C4-2B (cell line): ENCODE data around the gene OR2A2.
"Not testable (repeated sequence)": the region's sequence is repeated elsewhere in the genome, so short reads cannot be mapped to it uniquely, and the experiment has no call there.

Experiments used
- H3K27ac ChIP-seq: fragments of 450-650 bp; 2 replicates; pipeline ENCODE4 v1.5.1; 2017
- ZFX ChIP-seq: fragments of 450-650 bp; IDR thresholded peaks from 2 replicates; pipeline ENCODE4 v1.6.1; 2017
- TF ChIP-seq, protein P1 (sequence below): fragments of 450-650 bp; conservative IDR thresholded peaks from 2 replicates; pipeline ENCODE4 v1.5.1; 2017; ENCODE audit warnings: mild to moderate bottlenecking

The OR2A2 gene

DNA sequence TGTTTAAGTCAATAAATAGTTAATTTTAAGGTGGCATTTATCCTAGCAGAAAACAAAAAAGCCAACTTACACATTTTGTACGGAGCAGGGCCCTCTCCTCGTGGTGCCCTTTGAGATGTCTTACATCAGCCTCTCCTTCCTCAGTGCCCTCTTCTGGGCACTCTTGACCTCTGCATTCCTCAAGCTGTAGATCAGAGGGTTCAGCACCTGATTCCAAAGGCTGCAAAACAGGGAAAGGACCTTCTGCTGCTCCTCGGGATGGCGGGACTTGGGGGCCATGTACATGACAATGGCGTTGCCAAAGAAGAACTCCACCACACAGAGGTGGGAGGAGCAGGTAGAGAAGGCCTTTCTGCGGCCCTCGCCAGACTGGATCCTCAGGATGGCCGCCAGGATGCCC lies 9.0 kb downstream of the OR2A2 start:
- no peak overlapping the region for H3K27ac ChIP-seq
- no peak for TF ChIP-seq ZFX
- TF ChIP-seq, protein P1, sequence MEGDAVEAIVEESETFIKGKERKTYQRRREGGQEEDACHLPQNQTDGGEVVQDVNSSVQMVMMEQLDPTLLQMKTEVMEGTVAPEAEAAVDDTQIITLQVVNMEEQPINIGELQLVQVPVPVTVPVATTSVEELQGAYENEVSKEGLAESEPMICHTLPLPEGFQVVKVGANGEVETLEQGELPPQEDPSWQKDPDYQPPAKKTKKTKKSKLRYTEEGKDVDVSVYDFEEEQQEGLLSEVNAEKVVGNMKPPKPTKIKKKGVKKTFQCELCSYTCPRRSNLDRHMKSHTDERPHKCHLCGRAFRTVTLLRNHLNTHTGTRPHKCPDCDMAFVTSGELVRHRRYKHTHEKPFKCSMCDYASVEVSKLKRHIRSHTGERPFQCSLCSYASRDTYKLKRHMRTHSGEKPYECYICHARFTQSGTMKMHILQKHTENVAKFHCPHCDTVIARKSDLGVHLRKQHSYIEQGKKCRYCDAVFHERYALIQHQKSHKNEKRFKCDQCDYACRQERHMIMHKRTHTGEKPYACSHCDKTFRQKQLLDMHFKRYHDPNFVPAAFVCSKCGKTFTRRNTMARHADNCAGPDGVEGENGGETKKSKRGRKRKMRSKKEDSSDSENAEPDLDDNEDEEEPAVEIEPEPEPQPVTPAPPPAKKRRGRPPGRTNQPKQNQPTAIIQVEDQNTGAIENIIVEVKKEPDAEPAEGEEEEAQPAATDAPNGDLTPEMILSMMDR, result peak; percentile 8; the same call in 1 of the 2 replicates

DNA sequence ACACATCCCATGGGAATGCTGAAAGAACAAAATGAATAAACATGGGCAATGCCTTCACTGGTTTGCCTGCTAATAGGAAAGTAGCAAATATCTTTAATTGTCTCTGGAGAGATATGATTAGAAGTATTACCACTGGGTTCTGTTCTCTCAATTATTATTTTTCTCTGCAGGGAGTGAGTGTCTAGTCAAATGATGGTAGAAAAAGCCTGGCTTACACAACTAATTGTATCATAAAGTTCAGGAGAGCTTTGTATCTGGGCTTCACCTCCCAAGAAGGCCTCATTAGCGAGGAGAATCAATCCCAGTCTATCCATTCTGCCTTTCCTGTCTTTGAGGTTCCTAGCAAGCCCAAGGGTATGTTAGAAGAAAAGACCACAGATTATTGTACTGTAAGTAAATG lies 13.5 kb downstream of the OR2A2 start, which contains the start of gene OR2A14:
Gene OR2A14 (plus strand): TSS at position 301 of the 400 bp plus-strand sequence. CDS start 5,937 bp downstream, outside the sequence.
- no peak for TF ChIP-seq ZFX
- TF ChIP-seq, protein P1, result no peak

DNA sequence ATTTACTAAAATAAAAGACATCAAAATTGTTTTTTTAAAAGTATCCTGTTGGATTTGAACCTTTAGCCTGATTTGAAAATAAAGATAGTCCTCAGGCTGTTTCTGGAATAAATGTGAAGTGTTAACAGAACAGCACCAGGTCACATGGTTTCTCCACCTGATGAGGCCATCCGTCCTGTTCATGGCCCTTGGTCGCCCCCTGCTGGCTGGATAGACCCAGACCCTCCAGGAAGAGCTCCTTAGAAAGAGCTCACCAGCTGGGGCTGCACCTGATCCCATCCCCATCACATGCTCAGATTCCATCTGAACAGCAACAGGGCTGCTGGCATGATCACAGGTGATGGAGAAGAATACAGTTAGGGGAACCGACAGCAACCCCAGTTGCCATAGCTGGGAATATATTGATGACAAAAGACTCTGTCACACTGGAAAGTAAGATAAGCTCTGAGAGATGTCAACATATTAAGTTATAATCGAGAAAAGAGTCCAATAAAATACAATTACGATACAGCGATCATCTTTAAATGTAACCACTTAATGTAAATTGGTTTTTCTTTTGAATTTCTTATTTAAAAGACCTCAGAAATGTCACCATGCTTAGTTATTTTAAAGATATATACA lies 18.4 kb downstream of the OR2A2 start:
- no peak overlapping the region for H3K27ac ChIP-seq
- no peak for TF ChIP-seq ZFX
- TF ChIP-seq, protein P1, result peak; percentile 98

More for the DNA sequence above, 13.5 kb downstream of the OR2A2 start, which contains the start of gene OR2A14:
- H3K27ac ChIP-seq, result no peak within 1 kb of the TSS

DNA sequence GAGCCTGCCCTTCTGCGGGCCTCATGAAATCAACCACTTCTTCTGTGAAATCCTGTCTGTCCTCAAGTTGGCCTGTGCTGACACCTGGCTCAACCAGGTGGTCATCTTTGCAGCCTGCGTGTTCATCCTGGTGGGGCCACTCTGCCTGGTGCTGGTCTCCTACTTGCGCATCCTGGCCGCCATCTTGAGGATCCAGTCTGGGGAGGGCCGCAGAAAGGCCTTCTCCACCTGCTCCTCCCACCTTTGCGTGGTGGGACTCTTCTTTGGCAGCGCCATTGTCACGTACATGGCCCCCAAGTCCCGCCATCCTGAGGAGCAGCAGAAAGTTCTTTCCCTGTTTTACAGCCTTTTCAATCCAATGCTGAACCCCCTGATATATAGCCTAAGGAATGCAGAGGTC lies 20.2 kb downstream of the OR2A2 start:
- not testable (repeated sequence) for H3K27ac ChIP-seq

DNA sequence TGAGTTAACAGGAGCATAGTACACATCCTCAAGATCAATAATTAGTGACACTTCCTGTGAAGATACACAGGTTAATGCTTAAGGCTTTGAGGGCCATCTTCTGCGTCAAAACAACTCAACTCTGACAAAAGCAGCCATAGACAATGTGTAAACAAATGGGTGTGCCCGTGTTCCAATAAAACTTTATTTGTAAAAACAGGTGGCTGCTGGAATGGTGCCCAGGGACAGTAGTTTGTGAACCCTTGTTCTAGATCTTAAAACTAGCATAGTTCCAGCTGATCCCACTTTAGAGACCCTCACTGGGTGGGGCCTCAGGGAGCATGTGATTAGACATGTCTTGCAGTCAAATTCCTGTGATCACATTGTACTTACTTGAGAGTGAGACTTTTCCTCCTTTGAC lies 21.3 kb downstream of the OR2A2 start:
- no peak overlapping the region for H3K27ac ChIP-seq
- TF ChIP-seq, protein P1, result no peak
- TF ChIP-seq ZFX, result no peak

DNA sequence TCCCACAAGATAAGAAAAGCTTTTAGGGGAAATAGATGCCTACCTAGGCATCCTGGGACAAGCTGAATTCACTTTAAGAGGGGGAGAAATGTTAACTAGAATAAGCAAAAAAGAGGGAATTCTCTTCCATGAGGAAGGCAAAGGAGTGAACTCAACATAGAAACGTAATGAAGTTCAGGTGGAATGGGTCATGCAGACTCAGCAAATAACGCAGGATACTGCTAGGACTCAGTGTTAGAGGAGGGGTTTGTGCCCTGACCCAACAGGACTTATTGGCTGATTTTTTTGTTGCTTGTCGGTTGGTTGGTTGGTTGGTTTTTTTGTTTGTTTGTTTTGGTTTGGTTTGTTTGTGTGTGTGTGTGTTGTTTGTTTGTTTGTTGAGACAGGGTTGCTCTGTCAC lies 22.9 kb downstream of the OR2A2 start:
- TF ChIP-seq ZFX, result no peak
- TF ChIP-seq, protein P1, result no peak
- H3K27ac ChIP-seq, result no peak overlapping the region

DNA sequence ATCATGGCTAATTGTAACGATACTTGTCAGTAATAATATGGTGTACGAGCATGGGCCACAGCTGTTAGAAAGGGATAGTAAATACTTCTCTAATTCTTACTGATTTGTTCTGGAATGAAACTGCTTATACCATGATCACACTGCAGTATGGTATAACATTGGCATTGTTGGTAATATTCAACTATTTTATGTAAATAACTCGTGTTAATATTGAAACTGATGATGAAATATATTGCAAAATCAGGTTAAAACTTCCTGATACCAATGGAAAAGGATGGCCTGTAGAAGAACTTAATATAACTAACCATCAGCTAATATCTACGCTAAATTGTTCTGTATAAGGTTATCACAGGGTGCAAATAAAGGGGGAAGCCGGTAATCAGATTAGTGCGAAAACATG lies 23.9 kb downstream of the OR2A2 start:
- TF ChIP-seq, protein P1, result no peak
- TF ChIP-seq ZFX, result no peak
- no peak overlapping the region for H3K27ac ChIP-seq

DNA sequence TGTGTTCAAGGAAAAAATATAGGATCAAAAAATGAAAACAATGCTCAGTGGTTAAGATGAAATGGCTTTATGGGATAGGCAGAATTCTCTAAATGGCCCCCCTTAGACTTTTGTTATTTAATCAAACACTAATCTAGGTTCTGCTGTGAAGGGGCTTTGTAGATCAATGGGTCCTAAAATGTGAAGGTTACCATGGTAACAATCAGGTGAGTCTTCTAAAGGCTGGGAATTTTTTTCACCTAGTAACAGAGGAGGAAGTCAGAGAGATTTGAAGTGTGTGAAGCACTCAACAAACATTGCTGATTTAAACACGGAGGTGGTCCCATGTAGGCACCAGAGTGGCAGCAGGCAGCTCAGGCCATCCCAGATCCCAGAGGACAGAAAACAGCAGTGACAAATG lies 24.7 kb downstream of the OR2A2 start:
- TF ChIP-seq, protein P1, result no peak
- TF ChIP-seq ZFX, result no peak
- no peak overlapping the region for H3K27ac ChIP-seq
